ENCODE data around the gene CASKIN2.
"Not testable (repeated sequence)": the region's sequence is repeated elsewhere in the genome, so short reads cannot be mapped to it uniquely, and the experiment has no call there.

The CASKIN2 gene

DNA sequence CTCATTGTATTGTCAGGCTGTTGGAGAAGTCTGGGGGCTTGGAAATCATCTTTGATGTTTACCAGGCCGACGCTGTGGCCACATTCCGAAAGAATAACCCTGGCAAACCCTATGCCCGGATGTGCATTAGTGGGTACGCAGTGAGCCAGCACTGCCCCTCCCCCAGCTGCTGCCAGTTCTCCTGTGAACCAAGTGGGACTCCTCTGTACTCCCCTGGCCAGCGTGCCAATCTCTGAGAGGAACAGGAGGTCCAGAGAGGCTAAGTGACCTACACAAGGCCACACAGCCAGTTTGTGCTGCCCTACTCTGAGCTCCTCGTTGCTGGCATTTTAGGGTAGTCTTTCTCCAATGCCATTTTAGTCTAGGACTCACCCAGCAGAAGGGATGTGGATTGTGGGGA is 8.3 kb upstream of the CASKIN2 start:
- Histone ChIP-seq H3K27me3 (ENCODE audit: low read depth, low read length) (peaks cover 6% of the 10 kb centered on the region; the same call in 1 of the 2 replicates), H3K4me1 (ENCODE audit: low read length) (peaks cover 7% of the 10 kb centered on the region), H3K9ac (ENCODE audit: low read length) (no peak overlapping the region), H2AFZ (ENCODE audit: low read depth, low read length) (no peak overlapping the region), H4K20me1 (ENCODE audit: insufficient read depth, low read length) (no peaks in the 10 kb centered on the region), H3K36me3 (replicated peaks; ENCODE audit: low read depth, low read length) (peaks cover 7% of the 10 kb centered on the region), H3K4me2 (ENCODE audit: low read length) (no peak overlapping the region), H3K9me3 (ENCODE audit: insufficient read depth, low read length) (no peaks in the 10 kb centered on the region), H3K4me3 (ENCODE audit: low read length) (no peak overlapping the region), H3K79me2 (ENCODE audit: low read length) (no peaks in the 10 kb centered on the region), H3K27ac (ENCODE audit: low read length) (no peak overlapping the region)
- TF ChIP-seq EZH2phosphoT487 (IDR thresholded peaks at IDR 0.05; ENCODE audit: low read depth) = no peak
- TF ChIP-seq, protein P1, sequence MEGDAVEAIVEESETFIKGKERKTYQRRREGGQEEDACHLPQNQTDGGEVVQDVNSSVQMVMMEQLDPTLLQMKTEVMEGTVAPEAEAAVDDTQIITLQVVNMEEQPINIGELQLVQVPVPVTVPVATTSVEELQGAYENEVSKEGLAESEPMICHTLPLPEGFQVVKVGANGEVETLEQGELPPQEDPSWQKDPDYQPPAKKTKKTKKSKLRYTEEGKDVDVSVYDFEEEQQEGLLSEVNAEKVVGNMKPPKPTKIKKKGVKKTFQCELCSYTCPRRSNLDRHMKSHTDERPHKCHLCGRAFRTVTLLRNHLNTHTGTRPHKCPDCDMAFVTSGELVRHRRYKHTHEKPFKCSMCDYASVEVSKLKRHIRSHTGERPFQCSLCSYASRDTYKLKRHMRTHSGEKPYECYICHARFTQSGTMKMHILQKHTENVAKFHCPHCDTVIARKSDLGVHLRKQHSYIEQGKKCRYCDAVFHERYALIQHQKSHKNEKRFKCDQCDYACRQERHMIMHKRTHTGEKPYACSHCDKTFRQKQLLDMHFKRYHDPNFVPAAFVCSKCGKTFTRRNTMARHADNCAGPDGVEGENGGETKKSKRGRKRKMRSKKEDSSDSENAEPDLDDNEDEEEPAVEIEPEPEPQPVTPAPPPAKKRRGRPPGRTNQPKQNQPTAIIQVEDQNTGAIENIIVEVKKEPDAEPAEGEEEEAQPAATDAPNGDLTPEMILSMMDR (IDR thresholded peaks at IDR 0.05; ENCODE audit: low read depth, low read length) = no peak

DNA sequence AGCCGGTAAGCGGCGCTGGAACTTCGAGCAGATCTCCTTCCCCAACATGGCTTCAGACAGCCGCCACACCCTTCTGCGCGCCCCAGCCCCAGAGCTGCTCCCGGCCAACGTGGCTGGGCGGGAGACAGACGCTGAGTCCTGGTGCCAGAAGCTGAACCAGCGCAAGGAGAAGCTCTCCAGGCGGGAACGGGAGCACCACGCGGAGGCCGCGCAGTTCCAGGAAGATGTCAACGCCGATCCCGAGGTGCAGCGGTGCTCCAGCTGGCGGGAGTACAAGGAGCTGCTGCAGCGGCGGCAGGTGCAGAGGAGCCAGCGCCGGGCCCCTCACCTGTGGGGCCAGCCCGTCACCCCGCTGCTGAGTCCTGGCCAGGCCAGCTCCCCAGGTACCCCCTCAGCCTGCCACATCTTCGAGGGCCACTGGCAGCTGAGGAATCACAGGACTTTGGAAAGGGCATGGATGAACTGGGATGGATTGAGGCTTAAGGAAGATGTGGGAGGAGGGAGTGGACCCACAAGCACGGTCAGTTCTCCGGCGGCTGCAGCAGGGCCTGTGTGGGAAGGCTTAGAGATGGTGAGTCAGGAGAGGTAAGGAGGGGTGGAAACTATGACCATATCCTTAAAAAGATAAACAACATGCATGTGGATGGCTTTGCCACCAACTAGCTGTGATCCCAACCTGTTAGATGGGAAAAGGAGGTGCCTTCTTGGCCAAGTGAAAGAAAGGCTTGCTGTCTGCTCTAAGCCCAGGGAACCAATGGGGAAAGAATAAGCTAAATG is 6.8 kb upstream of the CASKIN2 start:
- Histone ChIP-seq H2AFZ (ENCODE audit: low read depth, low read length) (no peak overlapping the region), H3K9ac (ENCODE audit: low read length) (no peak overlapping the region), H4K20me1 (ENCODE audit: insufficient read depth, low read length) (peaks cover 6% of the 10 kb centered on the region; the same call in 1 of the 2 replicates), H3K4me3 (ENCODE audit: low read length) (no peak overlapping the region), H3K9me3 (ENCODE audit: insufficient read depth, low read length) (no peaks in the 10 kb centered on the region), H3K4me1 (ENCODE audit: low read length) (peaks cover 22% of the 10 kb centered on the region), H3K79me2 (ENCODE audit: low read length) (peaks cover 4% of the 10 kb centered on the region; the same call in 1 of the 2 replicates), H3K27ac (ENCODE audit: low read length) (no peak overlapping the region), H3K27me3 (ENCODE audit: low read depth, low read length) (peaks cover 6% of the 10 kb centered on the region; the same call in 1 of the 2 replicates), H3K36me3 (replicated peaks; ENCODE audit: low read depth, low read length) (peaks cover 9% of the 10 kb centered on the region), H3K4me2 (ENCODE audit: low read length) (no peak overlapping the region)
- TF ChIP-seq, protein P1 (IDR thresholded peaks at IDR 0.05; ENCODE audit: low read depth, low read length) = no peak
- TF ChIP-seq EZH2phosphoT487 (IDR thresholded peaks at IDR 0.05; ENCODE audit: low read depth) = no peak

DNA sequence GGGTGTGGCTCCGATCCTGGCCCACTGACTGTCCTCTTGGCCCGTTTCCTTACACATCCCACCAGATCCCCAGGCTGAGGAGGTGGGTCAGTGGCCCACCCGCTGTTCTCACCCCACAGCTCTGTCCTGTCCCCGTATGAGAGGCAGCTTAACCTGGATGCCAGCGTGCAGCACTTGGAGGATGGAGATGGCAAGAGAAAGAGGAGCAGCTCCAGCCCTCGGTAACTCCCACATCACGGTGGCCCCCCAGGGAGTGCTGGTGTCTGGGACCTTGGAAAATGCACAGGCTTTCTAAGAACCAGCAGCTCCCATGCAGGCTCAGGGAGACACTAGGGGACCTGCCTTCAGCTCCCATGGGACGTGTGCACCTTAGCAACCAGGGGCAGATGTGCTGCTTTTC is 6.0 kb upstream of the CASKIN2 start:
- Histone ChIP-seq H3K4me2 (ENCODE audit: low read length) (no peak overlapping the region), H4K20me1 (ENCODE audit: insufficient read depth, low read length) (peaks cover 6% of the 10 kb centered on the region; the same call in 1 of the 2 replicates), H2AFZ (ENCODE audit: low read depth, low read length) (no peak overlapping the region), H3K27ac (ENCODE audit: low read length) (no peak overlapping the region), H3K4me1 (ENCODE audit: low read length) (peaks cover 20% of the 10 kb centered on the region), H3K9ac (ENCODE audit: low read length) (no peak overlapping the region), H3K4me3 (ENCODE audit: low read length) (no peak overlapping the region), H3K27me3 (ENCODE audit: low read depth, low read length) (peaks cover 2% of the 10 kb centered on the region; the same call in 1 of the 2 replicates), H3K79me2 (ENCODE audit: low read length) (peaks cover 8% of the 10 kb centered on the region), H3K36me3 (replicated peaks; ENCODE audit: low read depth, low read length) (peaks cover 9% of the 10 kb centered on the region), H3K9me3 (ENCODE audit: insufficient read depth, low read length) (no peaks in the 10 kb centered on the region)
- no peak for TF ChIP-seq EZH2phosphoT487 (IDR thresholded peaks at IDR 0.05; ENCODE audit: low read depth)
- TF ChIP-seq, protein P1 (IDR thresholded peaks at IDR 0.05; ENCODE audit: low read depth, low read length) = no peak

DNA sequence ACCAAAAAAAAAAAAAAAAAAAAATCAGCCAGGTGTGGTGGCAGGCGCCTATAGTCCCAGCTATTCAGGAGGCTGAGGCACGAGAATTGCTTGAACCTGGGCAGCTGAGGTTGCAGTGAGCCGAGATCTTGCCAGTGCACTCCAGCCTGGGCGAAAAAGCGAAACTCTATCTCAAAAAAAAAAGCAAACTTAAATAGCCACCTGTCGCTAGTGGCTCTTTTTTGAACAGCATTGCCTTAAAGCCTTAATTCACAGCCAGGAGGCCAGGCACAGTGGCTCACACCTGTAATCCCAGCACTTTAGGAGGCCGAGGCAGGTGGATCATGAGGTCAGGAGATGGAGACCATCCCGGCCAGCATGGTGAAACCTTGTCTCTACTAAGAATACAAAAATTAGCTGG is 5.1 kb upstream of the CASKIN2 start:
- H4K20me1 ChIP-seq (ENCODE audit: insufficient read depth, low read length); H3K4me2 ChIP-seq (ENCODE audit: low read length); H3K27ac ChIP-seq (ENCODE audit: low read length); H3K9ac ChIP-seq (ENCODE audit: low read length); H3K4me3 ChIP-seq (ENCODE audit: low read length); H3K36me3 ChIP-seq (replicated peaks; ENCODE audit: low read depth, low read length); H2AFZ ChIP-seq (ENCODE audit: low read depth, low read length); H3K79me2 ChIP-seq (ENCODE audit: low read length); H3K9me3 ChIP-seq (ENCODE audit: insufficient read depth, low read length); H3K27me3 ChIP-seq (ENCODE audit: low read depth, low read length): not testable (repeated sequence)
- peaks cover 17% of the 10 kb centered on the region for H3K4me1 ChIP-seq (ENCODE audit: low read length)

Data from OCI-LY3 (cell line).